CD4-positive, alpha-beta T cell (primary cell): Measurements from ENCODE around the gene CPLX3. TPM values are rescaled to one million over a fixed set of nuclear protein-coding genes. Genes with fewer than 3 reads are reported as not detected.

Experiments
- ATAC-seq: fragments of 200-7000 bp; cut with Tn5 transposase; one replicate; pipeline ENCODE4 v1.10.0; 2022; ENCODE audit warnings: mild to moderate bottlenecking; ENCODE audit not compliant: poor library complexity
- CTCF ChIA-PET: fragments of 350-600 bp; sonication (Branson Sonifier 250); formaldehyde crosslinking; loops from one replicate; lab custom pipeline; 2021; ENCODE audit warnings: antibody characterized with exemption, inconsistent platforms; lab: Charles Lee
- POLR2A ChIA-PET: fragments of 350-600 bp; sonication (Branson Sonifier 250); formaldehyde crosslinking; loops from one replicate; lab custom pipeline; 2021; ENCODE audit warnings: antibody characterized with exemption, inconsistent platforms; lab: Charles Lee
- DNase-seq, 14 experiments: peaks; one replicate each; pipeline ENCODE4 v3.0.0-alpha.2; 2013 to 2020; ENCODE audit warnings: mixed read lengths in 2 of 14
- H3K27ac ChIP-seq, 2 donors: one replicate each; pipeline versions ENCODE4 v1.5.1 to v1.7.0; 2013; ENCODE audit warnings: low read length in 2 of 2, low read depth in 1 of 2, mild to moderate bottlenecking in 1 of 2
- H3K27me3 ChIP-seq, 2 experiments: 1 replicate in 1 of 2; 2 replicates in 1 of 2; pipeline versions ENCODE4 v1.6.1 to v1.7.0; 2013; ENCODE audit warnings: low read length in 2 of 2, control low read depth in 1 of 2, mild to moderate bottlenecking in 1 of 2, moderate library complexity in 1 of 2; ENCODE audit not compliant: insufficient read depth in 2 of 2, control insufficient read depth in 1 of 2
- H3K36me3 ChIP-seq: one replicate; pipeline ENCODE4 v1.6.1; 2013; ENCODE audit warnings: low read length, control low read depth; ENCODE audit not compliant: insufficient read depth
- H3K4me1 ChIP-seq: one replicate; pipeline ENCODE4 v1.6.1; 2013; ENCODE audit warnings: low read length, control low read depth; ENCODE audit not compliant: insufficient read depth
- H3K4me3 ChIP-seq: one replicate; pipeline ENCODE4 v1.5.1; 2013; ENCODE audit warnings: mild to moderate bottlenecking, low read length, moderate library complexity
- H3K9me3 ChIP-seq, 2 experiments: 1 replicate in 1 of 2; 2 replicates in 1 of 2; pipeline versions ENCODE4 v1.6.1 to v1.7.0; 2013; ENCODE audit warnings: low read length in 2 of 2, mild to moderate bottlenecking in 2 of 2, control low read depth in 1 of 2, moderate library complexity in 1 of 2; ENCODE audit not compliant: control insufficient read depth in 1 of 2, insufficient read depth in 1 of 2
- H3K27ac Mint-ChIP-seq: one replicate; pipeline ENCODE4 v1.8.0; 2020; ENCODE audit warnings: mixed read lengths
- H3K27me3 Mint-ChIP-seq: one replicate; pipeline ENCODE4 v1.8.0; 2021; ENCODE audit warnings: mixed read lengths
- H3K36me3 Mint-ChIP-seq: one replicate; pipeline ENCODE4 v1.8.0; 2021; ENCODE audit warnings: low read depth, mixed read lengths
- H3K4me1 Mint-ChIP-seq: one replicate; pipeline ENCODE4 v1.8.0; 2021; ENCODE audit warnings: low read depth, mixed read lengths
- H3K4me3 Mint-ChIP-seq: one replicate; pipeline ENCODE4 v1.8.0; 2020; ENCODE audit warnings: mild to moderate bottlenecking, mixed read lengths
- H3K9me3 Mint-ChIP-seq: one replicate; pipeline ENCODE4 v1.8.0; 2020; ENCODE audit warnings: mixed read lengths
- intact Hi-C, 2 experiments: fragments of 100-400 bp; cut with DNase I in 1 of 2; cut with micrococcal nuclease in 1 of 2; formaldehyde crosslinking; loops; one replicate each; pipeline versions ENCODE4 v1.15.1 to v1.9.0; 2023 to 2025; cut with DNase I, micrococcal nuclease
- total RNA-seq, 174 experiments: library from RNA in 2 of 174; stranded (reverse) in 2 of 174; gene quantifications; one replicate each; pipeline ENCODE4 v1.2.3 and lab custom pipeline; 2021 to 2026
- TF ChIP-seq, protein P1 (sequence below): fragments of 200-600 bp; IDR thresholded peaks from one replicate; pipeline ENCODE4 v1.8.0; 2022; ENCODE audit warnings: antibody characterized with exemption, mild to moderate bottlenecking

CPLX3 gene
- total RNA-seq, 2 experiments from 2014 or later = 0.16 to 0.53 TPM

DNA sequence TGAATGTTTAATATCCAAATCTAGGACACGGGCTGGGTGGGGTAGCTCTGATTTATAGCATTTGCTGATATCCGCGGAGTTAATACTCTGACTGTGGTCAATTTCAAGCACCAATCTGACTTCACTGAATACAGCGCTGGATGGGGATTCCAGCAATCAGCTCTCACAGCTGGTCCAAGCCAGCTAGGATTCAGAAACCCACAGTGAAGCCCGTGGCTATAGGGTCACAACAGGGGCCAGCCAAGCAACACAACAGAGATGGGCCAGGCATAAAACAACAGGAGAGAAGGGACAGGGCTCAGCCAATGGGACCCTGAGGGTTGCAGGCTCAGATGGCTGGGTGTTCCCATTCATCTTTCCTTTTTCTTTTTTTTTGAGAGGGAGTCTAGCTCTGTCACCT, 19.1 kb upstream of the CPLX3 start:
- H3K4me1 Mint-ChIP-seq = peaks cover 30% of the 10 kb centered on the region
- peaks cover 16% of the 10 kb centered on the region for H3K36me3 Mint-ChIP-seq
- TF ChIP-seq, protein P1, sequence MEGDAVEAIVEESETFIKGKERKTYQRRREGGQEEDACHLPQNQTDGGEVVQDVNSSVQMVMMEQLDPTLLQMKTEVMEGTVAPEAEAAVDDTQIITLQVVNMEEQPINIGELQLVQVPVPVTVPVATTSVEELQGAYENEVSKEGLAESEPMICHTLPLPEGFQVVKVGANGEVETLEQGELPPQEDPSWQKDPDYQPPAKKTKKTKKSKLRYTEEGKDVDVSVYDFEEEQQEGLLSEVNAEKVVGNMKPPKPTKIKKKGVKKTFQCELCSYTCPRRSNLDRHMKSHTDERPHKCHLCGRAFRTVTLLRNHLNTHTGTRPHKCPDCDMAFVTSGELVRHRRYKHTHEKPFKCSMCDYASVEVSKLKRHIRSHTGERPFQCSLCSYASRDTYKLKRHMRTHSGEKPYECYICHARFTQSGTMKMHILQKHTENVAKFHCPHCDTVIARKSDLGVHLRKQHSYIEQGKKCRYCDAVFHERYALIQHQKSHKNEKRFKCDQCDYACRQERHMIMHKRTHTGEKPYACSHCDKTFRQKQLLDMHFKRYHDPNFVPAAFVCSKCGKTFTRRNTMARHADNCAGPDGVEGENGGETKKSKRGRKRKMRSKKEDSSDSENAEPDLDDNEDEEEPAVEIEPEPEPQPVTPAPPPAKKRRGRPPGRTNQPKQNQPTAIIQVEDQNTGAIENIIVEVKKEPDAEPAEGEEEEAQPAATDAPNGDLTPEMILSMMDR = no peak
- ATAC-seq (no peak), DNase-seq (no peak)
- intact Hi-C loops = no loop called here
- H3K4me3 ChIP-seq = no peak overlapping the region
- H3K36me3 ChIP-seq = peaks cover 18% of the 10 kb centered on the region
- ChIA-PET POLR2A (interaction anchor here (1.4 to 33.5 kb wide), 2 partner anchors 28 to 38 kb away, joined by 6 to 925 read pairs; partner anchors contain the start of gene CSK), CTCF (interaction anchor here (1.2 kb wide), 1 partner anchor 36 kb away, joined by 3 read pairs; no protein-coding TSS in a partner anchor)
- H3K4me3 Mint-ChIP-seq = no peak overlapping the region
- no peaks in the 10 kb centered on the region for H3K27me3 Mint-ChIP-seq
- H3K9me3 ChIP-seq = no peaks in the 10 kb centered on the region
- peak overlapping the region; percentile 22 to 41 for H3K27ac ChIP-seq
- H3K9me3 Mint-ChIP-seq = no peaks in the 10 kb centered on the region
- H3K4me1 ChIP-seq = peaks cover 33% of the 10 kb centered on the region
- H3K27ac Mint-ChIP-seq = peak overlapping the region; percentile 63
- H3K27me3 ChIP-seq = no peaks in the 10 kb centered on the region

GRCh38 chr15:74808078-74808839, 18.2 kb upstream of the CPLX3 start:
- H3K27ac ChIP-seq = peak overlapping the region in 1 of 2 donors; percentile 50
- TF ChIP-seq, protein P1 = no peak
- DNase-seq = no peak
- Mint-ChIP-seq H3K27me3 (no peaks in the 10 kb centered on the region), H3K27ac (peak overlapping the region; percentile 75), H3K9me3 (no peaks in the 10 kb centered on the region), H3K36me3 (peaks cover 9% of the 10 kb centered on the region), H3K4me1 (peaks cover 30% of the 10 kb centered on the region), H3K4me3 (no peak overlapping the region)
- H3K36me3 ChIP-seq = peaks cover 9% of the 10 kb centered on the region
- CTCF ChIA-PET = interaction anchor here (1.5 kb wide), 1 partner anchor 21 kb away, joined by 4 read pairs; no protein-coding TSS in a partner anchor
- no peaks in the 10 kb centered on the region for H3K9me3 ChIP-seq
- intact Hi-C loops = no loop called here
- no peak overlapping the region for H3K4me3 ChIP-seq
- peaks cover 33% of the 10 kb centered on the region for H3K4me1 ChIP-seq
- ATAC-seq = no peak
- H3K27me3 ChIP-seq = no peaks in the 10 kb centered on the region
- POLR2A ChIA-PET = interaction anchor here (1.2 to 33.5 kb wide), 3 partner anchors 29 to 93 kb away, joined by 5 to 925 read pairs (median 6); partner anchors contain the start of gene CSK

DNA sequence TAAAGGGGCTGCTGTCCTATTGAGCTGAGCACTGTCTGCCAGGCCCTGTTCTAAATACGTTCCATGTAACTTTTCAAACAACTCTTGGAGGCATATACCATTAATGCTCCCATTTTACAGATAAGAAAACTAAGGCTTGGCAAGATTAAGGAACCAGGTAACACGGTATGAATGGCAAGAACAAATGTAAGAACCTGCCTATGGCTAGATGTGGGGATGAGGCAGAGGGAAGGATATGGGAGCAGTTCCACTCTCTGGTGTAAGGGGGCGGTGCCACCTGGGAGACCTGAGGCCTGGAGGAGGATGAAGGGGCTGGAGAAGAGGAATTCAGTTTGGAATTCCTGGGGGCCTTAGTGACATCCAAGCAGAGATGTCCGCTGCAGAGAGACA, 17.6 kb upstream of the CPLX3 start:
- Mint-ChIP-seq H3K27ac (peak overlapping the region; percentile 75), H3K4me1 (peaks cover 30% of the 10 kb centered on the region), H3K9me3 (no peaks in the 10 kb centered on the region), H3K36me3 (peaks cover 6% of the 10 kb centered on the region), H3K4me3 (no peak overlapping the region), H3K27me3 (no peaks in the 10 kb centered on the region)
- DNase-seq (no peak), ATAC-seq (no peak)
- peaks cover 33% of the 10 kb centered on the region for H3K4me1 ChIP-seq
- peak overlapping the region in 1 of 2 donors; percentile 21 for H3K27ac ChIP-seq
- CTCF ChIA-PET = interaction anchor here (1.5 kb wide), 1 partner anchor 21 kb away, joined by 4 read pairs; no protein-coding TSS in a partner anchor
- no peaks in the 10 kb centered on the region for H3K9me3 ChIP-seq
- H3K27me3 ChIP-seq = no peaks in the 10 kb centered on the region
- H3K4me3 ChIP-seq = no peak overlapping the region
- peaks cover 5% of the 10 kb centered on the region for H3K36me3 ChIP-seq
- POLR2A ChIA-PET = interaction anchor here (1.2 to 33.5 kb wide), 3 partner anchors 30 to 93 kb away, joined by 5 to 925 read pairs (median 6); partner anchors contain the start of gene CSK
- TF ChIP-seq, protein P1 = no peak
- intact Hi-C loops = no loop called here
